CD4-positive, CD25-positive, alpha-beta regulatory T cell (primary cell): ENCODE results near the gene UGT1A9. TPM values are rescaled to one million over a fixed set of nuclear protein-coding genes. Genes with fewer than 3 reads are reported as not detected.
"Not testable (repeated sequence)": the region's sequence is repeated elsewhere in the genome, so short reads cannot be mapped to it uniquely, and the experiment has no call there.

Experiments
- ATAC-seq, 2 donors: fragments of 150-1000 bp; cut with Tn5 transposase; one replicate each; pipeline ENCODE4 v1.10.0; 2021; ENCODE audit warnings: low read depth in 2 of 2, moderate number of reproducible peaks in 2 of 2, moderate library complexity in 1 of 2
- DNase-seq, 3 donors: peaks; one replicate each; pipeline versions ENCODE4 v3.0.0 to v3.0.0-alpha.2; 2012 to 2022; ENCODE audit warnings: mixed read lengths in 1 of 3
- H3K27ac ChIP-seq: one replicate; pipeline ENCODE4 v1.7.0; 2013; ENCODE audit warnings: mild to moderate bottlenecking, low read length; ENCODE audit not compliant: insufficient read depth, poor library complexity, severe bottlenecking
- H3K27me3 ChIP-seq: one replicate; pipeline ENCODE4 v1.7.0; 2013; ENCODE audit warnings: low read length; ENCODE audit not compliant: control insufficient read depth, insufficient read depth
- H3K36me3 ChIP-seq: one replicate; pipeline ENCODE4 v1.7.0; 2013; ENCODE audit warnings: mild to moderate bottlenecking, low read length, moderate library complexity; ENCODE audit not compliant: control insufficient read depth, insufficient read depth
- H3K4me1 ChIP-seq: 2 replicates; pipeline ENCODE4 v1.7.0; 2013; ENCODE audit warnings: mild to moderate bottlenecking, low read length; ENCODE audit not compliant: insufficient read depth, control insufficient read depth, poor library complexity, severe bottlenecking
- H3K4me3 ChIP-seq: one replicate; pipeline ENCODE4 v1.7.0; 2013; ENCODE audit warnings: low read depth, mild to moderate bottlenecking, low read length, moderate library complexity
- H3K9me3 ChIP-seq, 2 experiments: 1 replicate in 1 of 2; 2 replicates in 1 of 2; pipeline ENCODE4 v1.7.0; 2013; ENCODE audit warnings: low read length in 2 of 2, mild to moderate bottlenecking in 1 of 2, moderate library complexity in 1 of 2; ENCODE audit not compliant: control insufficient read depth in 2 of 2
- H3K27ac Mint-ChIP-seq, 3 donors: one replicate each; pipeline ENCODE4 v1.8.0; 2020 to 2022; ENCODE audit warnings: mild to moderate bottlenecking in 3 of 3, mixed read lengths in 3 of 3, moderate library complexity in 2 of 3
- H3K27me3 Mint-ChIP-seq: one replicate; pipeline ENCODE4 v1.8.0; 2022; ENCODE audit warnings: mild to moderate bottlenecking, mixed read lengths
- H3K36me3 Mint-ChIP-seq: one replicate; pipeline ENCODE4 v1.8.0; 2020; ENCODE audit warnings: mixed read lengths
- H3K4me1 Mint-ChIP-seq, 4 donors: one replicate each; pipeline ENCODE4 v1.8.0; 2020 to 2022; ENCODE audit warnings: mixed read lengths in 4 of 4, mild to moderate bottlenecking in 1 of 4
- H3K4me3 Mint-ChIP-seq, 4 donors: one replicate each; pipeline ENCODE4 v1.8.0; 2020 to 2022; ENCODE audit warnings: mild to moderate bottlenecking in 4 of 4, mixed read lengths in 4 of 4, moderate library complexity in 3 of 4
- H3K9me3 Mint-ChIP-seq, 7 donors: one replicate each; pipeline ENCODE4 v1.8.0; 2020 to 2022; ENCODE audit warnings: mixed read lengths in 7 of 7, mild to moderate bottlenecking in 3 of 7, moderate library complexity in 2 of 7
- polyA plus RNA-seq, 4 donors: library from polyadenylated mRNA; unstranded; fragments of 300-500 nt; fragmentation: Illumina TruSeq; gene quantifications; one replicate each; pipeline ENCODE4 v1.2.3, GENCODE V29; 2021
- total RNA-seq: library from RNA; stranded (reverse); gene quantifications from one replicate; pipeline ENCODE4 v1.2.3, GENCODE V29; 2022

Gene UGT1A9
- total RNA-seq (not detected), polyA plus RNA-seq (not detected)

DNA sequence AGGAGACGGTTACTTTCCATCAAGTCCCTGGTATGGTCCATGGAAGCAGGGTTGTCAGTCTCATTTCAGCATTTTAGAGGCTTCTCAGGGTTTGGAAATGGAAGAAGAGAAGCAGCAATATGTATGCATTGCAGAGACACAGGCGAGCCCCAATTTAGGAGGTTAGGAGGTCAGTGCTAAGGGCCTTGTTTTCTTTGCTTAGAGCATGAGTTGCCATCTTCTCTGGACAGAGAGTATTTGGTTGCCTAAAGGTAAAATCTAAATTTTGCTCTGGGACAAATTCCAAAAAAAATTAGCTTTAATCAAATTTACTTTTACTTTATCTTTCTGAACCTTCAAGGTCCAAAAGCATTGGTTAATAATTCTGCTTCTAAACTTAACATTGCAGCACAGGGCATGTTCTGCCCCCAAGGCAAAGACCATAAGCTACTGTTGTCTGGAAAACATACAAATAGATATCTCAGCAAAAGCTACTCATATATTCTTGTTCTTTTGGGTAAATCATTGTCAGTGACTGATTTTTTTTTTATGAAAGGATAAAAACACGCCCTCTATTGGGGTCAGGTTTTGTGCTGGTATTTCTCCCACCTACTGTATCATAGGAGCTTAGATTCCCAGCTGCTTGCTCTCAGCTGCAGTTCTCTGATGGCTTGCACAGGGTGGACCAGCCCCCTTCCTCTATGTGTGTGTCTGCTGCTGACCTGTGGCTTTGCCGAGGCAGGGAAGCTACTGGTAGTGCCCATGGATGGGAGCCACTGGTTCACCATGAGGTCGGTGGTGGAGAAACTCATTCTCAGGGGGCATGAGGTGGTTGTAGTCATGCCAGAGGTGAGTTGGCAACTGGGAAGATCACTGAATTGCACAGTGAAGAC, at the start of gene UGT1A9:
Gene UGT1A9, plus strand, starts transcription at position 609 of the 872 bp plus-strand sequence. Its CDS starts 37 bp downstream, at position 646.
- Histone ChIP-seq H3K4me3 (no peak within 1 kb of the TSS), H3K9me3 (no peaks in the 10 kb centered on the region), H3K27me3 (peaks cover 7% of the 10 kb centered on the region), H3K36me3 (no peaks in the 10 kb centered on the region), H3K27ac (no peak within 1 kb of the TSS), H3K4me1 (no peaks in the 10 kb centered on the region)
- Mint-ChIP-seq H3K27me3 (peaks cover 22% of the 10 kb centered on the region), H3K4me3 (no peak within 1 kb of the TSS), H3K9me3 (peaks cover 0 to 7% (median 2%) of the 10 kb centered on the region in 7 donors), H3K27ac (no peak within 1 kb of the TSS), H3K36me3 (no peaks in the 10 kb centered on the region), H3K4me1 (no peaks in the 10 kb centered on the region)
- no peak for DNase-seq
- no peak for ATAC-seq

DNA sequence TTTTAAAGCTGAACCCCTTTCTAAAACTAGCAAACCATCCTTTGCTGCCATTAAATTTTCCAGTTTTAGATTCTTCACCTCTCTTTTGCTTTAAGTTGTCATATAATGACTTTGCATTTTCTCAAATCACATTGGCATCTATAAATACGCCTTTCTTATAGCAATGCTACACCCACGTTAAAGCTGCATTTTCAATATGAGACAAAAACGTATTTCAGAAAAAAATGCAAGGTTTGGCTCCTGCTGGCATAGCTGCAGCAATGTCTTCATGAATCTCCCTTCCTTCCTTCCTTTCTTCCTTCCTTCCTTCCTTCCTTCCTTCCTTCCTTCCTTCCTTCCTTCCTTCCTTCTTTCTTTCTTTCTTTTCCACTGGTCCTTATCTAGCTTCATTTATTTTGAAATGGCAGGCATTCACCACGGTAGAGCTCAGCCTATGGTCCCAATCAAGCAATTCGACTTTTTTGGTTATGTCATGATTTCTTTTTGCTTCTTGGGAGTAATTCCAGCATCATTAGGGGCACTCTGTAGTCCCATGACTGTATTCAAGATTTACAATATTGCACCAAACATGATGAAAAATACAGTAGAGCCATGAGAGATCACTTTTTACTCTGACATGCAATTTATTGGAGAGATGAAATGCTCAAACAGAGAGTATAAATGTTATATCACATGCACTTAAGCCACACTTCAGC, 44.2 kb upstream of the UGT1A9 start:
- ATAC-seq (no peak), DNase-seq (no peak)
- Histone ChIP-seq H3K27ac (no peak overlapping the region), H3K27me3 (peaks cover 10% of the 10 kb centered on the region), H3K36me3 (no peaks in the 10 kb centered on the region), H3K9me3 (peaks cover 9% of the 10 kb centered on the region in 2 experiments), H3K4me1 (no peaks in the 10 kb centered on the region), H3K4me3 (no peak overlapping the region)
- Mint-ChIP-seq H3K4me3 (no peak overlapping the region), H3K4me1 (no peaks in the 10 kb centered on the region), H3K9me3 (peaks cover 3 to 34% (median 15%) of the 10 kb centered on the region in 7 donors), H3K27me3 (peaks cover 24% of the 10 kb centered on the region), H3K27ac (no peak overlapping the region), H3K36me3 (no peaks in the 10 kb centered on the region)

DNA sequence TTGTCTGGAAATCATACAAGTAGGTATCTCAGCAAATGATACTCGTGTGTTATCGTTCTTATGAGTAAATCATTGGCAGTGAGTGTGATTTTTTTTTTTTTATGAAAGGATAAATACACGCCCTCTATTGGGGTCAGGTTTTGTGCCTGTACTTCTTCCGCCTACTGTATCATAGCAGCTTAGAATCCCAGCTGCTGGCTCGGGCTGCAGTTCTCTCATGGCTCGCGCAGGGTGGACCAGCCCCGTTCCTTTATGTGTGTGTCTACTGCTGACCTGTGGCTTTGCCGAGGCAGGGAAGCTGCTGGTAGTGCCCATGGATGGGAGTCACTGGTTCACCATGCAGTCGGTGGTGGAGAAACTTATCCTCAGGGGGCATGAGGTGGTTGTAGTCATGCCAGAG, 35.4 kb upstream of the UGT1A9 start, which contains the start of gene UGT1A10:
Gene UGT1A10, plus strand, starts transcription at position 143 of the 400 bp plus-strand sequence. Its CDS starts 75 bp downstream, at position 218.
- H3K9me3 Mint-ChIP-seq, H3K36me3 Mint-ChIP-seq, H3K27me3 ChIP-seq, H3K9me3 ChIP-seq, H3K27ac Mint-ChIP-seq, H3K4me1 ChIP-seq, H3K4me1 Mint-ChIP-seq, ATAC-seq, H3K27ac ChIP-seq, DNase-seq, H3K36me3 ChIP-seq, H3K4me3 ChIP-seq, H3K4me3 Mint-ChIP-seq: not testable (repeated sequence)
- H3K27me3 Mint-ChIP-seq: peaks cover 23% of the 10 kb centered on the region

DNA sequence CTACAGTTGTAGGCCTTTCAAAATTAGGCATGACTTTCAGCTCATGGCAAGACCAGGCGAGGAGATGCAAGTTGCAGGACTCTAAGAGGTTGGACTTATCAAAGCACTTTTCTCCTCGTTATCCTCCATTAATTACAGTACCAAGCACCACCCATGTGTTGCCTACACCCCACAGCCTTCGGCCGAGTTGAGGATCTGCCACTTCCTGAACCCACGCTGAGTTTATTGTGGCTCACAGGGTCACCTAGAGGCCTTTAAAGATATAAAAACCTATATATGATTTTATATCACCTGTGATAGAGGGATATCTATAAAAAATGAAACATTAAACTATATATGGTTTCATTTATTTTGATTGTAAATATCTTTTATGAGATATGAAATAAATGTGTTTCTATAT, 32.9 kb upstream of the UGT1A9 start:
- Mint-ChIP-seq H3K9me3 (peaks cover 0 to 15% (median 1%) of the 10 kb centered on the region in 7 donors), H3K27ac (no peak overlapping the region), H3K27me3 (peaks cover 29% of the 10 kb centered on the region), H3K4me1 (peaks cover 0 to 4% (median 0%) of the 10 kb centered on the region in 4 donors), H3K4me3 (no peak overlapping the region), H3K36me3 (no peaks in the 10 kb centered on the region)
- no peaks in the 10 kb centered on the region for H3K4me1 ChIP-seq
- H3K4me3 ChIP-seq: no peak overlapping the region
- peaks cover 0 to 4% of the 10 kb centered on the region in 2 experiments for H3K9me3 ChIP-seq
- H3K36me3 ChIP-seq: no peaks in the 10 kb centered on the region
- ATAC-seq (no peak), DNase-seq (no peak)
- peaks cover 2% of the 10 kb centered on the region for H3K27me3 ChIP-seq
- no peak overlapping the region for H3K27ac ChIP-seq

DNA sequence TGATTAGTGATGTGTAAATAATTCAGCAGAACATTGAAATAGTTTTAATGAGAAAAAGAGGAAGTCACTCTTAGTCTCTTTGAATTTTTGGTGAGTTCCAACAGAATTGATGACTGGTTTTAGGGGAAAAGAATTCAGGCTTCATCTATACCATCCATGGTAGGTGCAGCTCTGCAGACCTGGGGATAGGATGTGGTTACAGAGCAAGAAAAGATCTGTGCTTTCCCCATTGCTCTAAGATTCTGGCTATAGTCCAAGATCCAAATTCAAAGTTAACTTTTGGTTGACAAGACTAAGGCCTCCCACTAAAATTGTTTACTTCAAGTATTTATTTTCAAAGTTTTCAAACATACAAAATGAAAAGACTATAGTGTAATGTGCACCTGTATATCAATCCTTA, 31.8 kb upstream of the UGT1A9 start:
- peaks cover 2% of the 10 kb centered on the region for H3K27me3 ChIP-seq
- Mint-ChIP-seq H3K9me3 (peaks cover 0 to 15% (median 1%) of the 10 kb centered on the region in 7 donors), H3K27ac (no peak overlapping the region), H3K4me3 (no peak overlapping the region), H3K36me3 (no peaks in the 10 kb centered on the region), H3K27me3 (peaks cover 24% of the 10 kb centered on the region), H3K4me1 (peaks cover 0 to 4% (median 0%) of the 10 kb centered on the region in 4 donors)
- no peaks in the 10 kb centered on the region for H3K4me1 ChIP-seq
- no peak overlapping the region for H3K27ac ChIP-seq
- ATAC-seq (no peak), DNase-seq (no peak)
- H3K4me3 ChIP-seq: no peak overlapping the region
- H3K9me3 ChIP-seq: peaks cover 0 to 4% of the 10 kb centered on the region in 2 experiments
- no peaks in the 10 kb centered on the region for H3K36me3 ChIP-seq

DNA sequence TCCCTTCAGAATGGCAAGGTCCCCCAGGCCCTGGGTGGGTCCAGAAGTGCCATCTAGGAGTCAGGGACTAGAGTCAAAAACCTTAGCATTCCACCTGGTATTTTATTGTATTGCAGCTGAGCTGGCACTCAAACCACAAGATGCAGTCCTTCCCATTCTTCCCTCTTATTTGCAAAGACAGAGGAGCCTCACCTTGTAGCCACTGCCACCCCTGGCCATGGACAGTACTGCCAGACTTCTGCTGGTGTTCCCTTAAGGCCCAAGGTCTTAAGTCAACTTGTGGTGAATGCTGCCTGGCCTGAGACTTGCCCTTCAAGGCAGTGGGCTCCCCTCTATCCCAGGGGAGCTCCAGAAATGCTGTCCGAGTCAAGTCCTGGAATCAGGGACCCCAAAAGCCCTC, 28.6 kb upstream of the UGT1A9 start:
- peaks cover 0 to 22% (median 6%) of the 10 kb centered on the region in 7 donors for H3K9me3 Mint-ChIP-seq
- no peaks in the 10 kb centered on the region for H3K36me3 ChIP-seq
- H3K4me3 Mint-ChIP-seq: no peak overlapping the region
- H3K4me1 ChIP-seq: no peaks in the 10 kb centered on the region
- H3K27me3 ChIP-seq: no peaks in the 10 kb centered on the region
- H3K27me3 Mint-ChIP-seq: peaks cover 33% of the 10 kb centered on the region
- H3K4me3 ChIP-seq: no peak overlapping the region
- no peak for DNase-seq
- peaks cover 0 to 4% (median 0%) of the 10 kb centered on the region in 4 donors for H3K4me1 Mint-ChIP-seq
- ATAC-seq: no peak
- no peak overlapping the region for H3K27ac Mint-ChIP-seq
- H3K27ac ChIP-seq: no peak overlapping the region
- no peaks in the 10 kb centered on the region for H3K36me3 Mint-ChIP-seq
- peaks cover 4 to 12% of the 10 kb centered on the region in 2 experiments for H3K9me3 ChIP-seq

DNA sequence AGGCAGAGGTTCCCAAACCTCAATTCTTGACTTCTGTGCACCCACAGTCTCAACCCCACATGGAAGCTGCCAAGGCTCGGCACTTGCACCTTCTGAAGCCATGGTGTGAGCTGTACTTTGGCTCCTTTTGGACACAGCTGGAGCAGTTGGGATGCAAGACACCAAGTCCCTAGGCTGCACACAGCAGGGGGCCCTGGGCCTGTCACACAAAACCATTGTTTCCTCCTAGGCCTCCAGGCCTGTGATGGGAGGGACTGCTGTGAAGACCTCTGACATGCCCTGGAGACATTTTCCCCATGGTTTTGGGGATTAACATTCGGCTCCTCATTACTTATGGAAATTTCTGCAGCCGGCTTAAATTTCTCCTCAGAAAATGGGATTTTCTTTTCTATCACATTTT, 25.7 kb upstream of the UGT1A9 start:
- not testable (repeated sequence) for H3K27ac ChIP-seq, ATAC-seq, H3K4me1 ChIP-seq, H3K36me3 Mint-ChIP-seq, H3K27me3 ChIP-seq, H3K36me3 ChIP-seq, H3K4me3 ChIP-seq, H3K4me1 Mint-ChIP-seq, DNase-seq, H3K4me3 Mint-ChIP-seq, H3K27ac Mint-ChIP-seq
- peaks cover 0 to 22% (median 8%) of the 10 kb centered on the region in 7 donors for H3K9me3 Mint-ChIP-seq
- peaks cover 30% of the 10 kb centered on the region for H3K27me3 Mint-ChIP-seq
- peaks cover 4 to 12% of the 10 kb centered on the region in 2 experiments for H3K9me3 ChIP-seq
